Prostate gland (tissue), 2 donors: ENCODE results near the gene PRKX. TPM values are rescaled to one million over a fixed set of nuclear protein-coding genes. Genes with fewer than 3 reads are reported as not detected.
"Not testable (repeated sequence)": the region's sequence is repeated elsewhere in the genome, so short reads cannot be mapped to it uniquely, and the experiment has no call there.

Experiments used
- DNase-seq: peaks from one replicate; pipeline ENCODE4 v3.0.0-alpha.2; 2019; ENCODE audit warnings: low spot score
- H3K27ac ChIP-seq, 2 donors: fragments of 200-600 bp; sonication (generic); 2 replicates each; pipeline ENCODE4 v1.5.1; 2017 to 2019
- H3K27me3 ChIP-seq: fragments of 200-600 bp; sonication (generic); replicated peaks from 2 replicates; pipeline ENCODE4 v1.5.1; 2019; ENCODE audit not compliant: insufficient read depth
- H3K36me3 ChIP-seq, 2 donors: fragments of 200-600 bp; sonication (generic); 1 replicate in 1 of 2; 2 replicates in 1 of 2; pipeline versions ENCODE4 v1.5.1 to v1.8.1; 2017 to 2019
- H3K4me1 ChIP-seq: fragments of 200-600 bp; sonication (generic); replicated peaks from 2 replicates; pipeline ENCODE4 v1.5.1; 2019
- H3K4me3 ChIP-seq, 2 donors: fragments of 200-600 bp; sonication (generic); 2 replicates each; pipeline ENCODE4 v1.5.1; 2017 to 2019
- H3K9me3 ChIP-seq: fragments of 200-600 bp; sonication (generic); 2 replicates; pipeline ENCODE4 v1.5.1; 2017
- CTCF ChIP-seq, 4 experiments: fragments of 200-600 bp in 2 of 4; fragments of 450-650 bp in 2 of 4; sonication (generic) in 2 of 4; IDR thresholded peaks; 1 replicate in 3 of 4; 2 replicates in 1 of 4; pipeline ENCODE4 v1.5.1; 2016 to 2019; ENCODE audit warnings: antibody characterized with exemption in 4 of 4, mild to moderate bottlenecking in 2 of 4, moderate library complexity in 2 of 4
- POLR2A ChIP-seq: fragments of 450-650 bp; IDR thresholded peaks from one replicate; pipeline ENCODE4 v1.6.1; 2016; ENCODE audit warnings: antibody characterized with exemption, mild to moderate bottlenecking
- POLR2AphosphoS5 ChIP-seq: sonication (generic); formaldehyde crosslinking; IDR thresholded peaks from one replicate; pipeline ENCODE4 v1.6.1; 2017; ENCODE audit warnings: antibody characterized with exemption
- WGBS: methylation state at CpG from one replicate; pipeline ENCODE4 v1.1.5; 2018; 5-methylcytosine and 5-hydroxymethylcytosine counted together
- intact Hi-C: fragments of 100-400 bp; cut with DNase I; formaldehyde crosslinking; loops from one replicate; pipeline ENCODE4 v1.14.2; 2022
- total RNA-seq, 2 donors: library from RNA; depleted of rRNA; stranded (reverse); fragments of >200 nt; gene quantifications; one replicate each; pipeline ENCODE4 v1.1.0, GENCODE V29; 2016

PRKX gene
- total RNA-seq, 2 donors from 2014 or later = 17.7 to 30.5 TPM

DNA sequence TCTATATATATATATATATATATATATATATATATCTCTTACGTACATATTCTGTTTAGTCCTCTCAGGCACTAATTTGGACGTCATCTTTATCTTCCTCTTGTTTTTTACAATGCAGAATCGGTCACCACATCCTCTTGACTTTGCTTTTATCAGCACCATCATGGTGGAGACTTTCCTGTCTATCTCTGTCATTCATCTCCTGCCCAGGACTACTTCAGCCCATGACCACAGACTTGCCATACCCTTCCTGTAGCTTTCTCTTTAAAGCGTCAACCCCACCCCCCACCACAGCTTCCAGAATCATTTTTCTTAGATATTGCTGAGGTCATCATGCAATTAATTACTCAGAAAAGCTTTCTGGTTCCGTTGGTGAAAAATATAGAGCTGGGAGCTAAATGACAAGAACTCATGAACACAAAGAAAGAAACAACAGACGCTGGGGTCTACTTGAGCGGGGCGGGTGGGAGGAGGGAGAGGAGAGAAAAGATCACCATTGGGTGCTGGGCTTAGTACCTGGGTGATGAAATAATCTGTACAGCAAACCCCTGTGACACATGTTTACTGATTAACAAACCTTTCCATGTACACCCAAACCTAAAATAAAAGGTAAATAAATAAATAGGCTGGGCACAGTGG, 30.5 kb upstream of the PRKX start:
- intact Hi-C loops = no loop called here
- no peak for DNase-seq
- no peak overlapping the region for H3K27ac ChIP-seq
- no peak overlapping the region for H3K4me3 ChIP-seq
- no peaks in the 10 kb centered on the region for H3K9me3 ChIP-seq
- WGBS = 47% methylated on average over 8 of the region's 8 CpGs
- no peak for TF ChIP-seq POLR2AphosphoS5
- no peak for TF ChIP-seq CTCF (IDR thresholded peaks at IDR 0.05)
- no peak for TF ChIP-seq POLR2A
- H3K27me3 ChIP-seq = no peaks in the 10 kb centered on the region
- H3K4me1 ChIP-seq = no peaks in the 10 kb centered on the region
- H3K36me3 ChIP-seq = no peaks in the 10 kb centered on the region

- H3K27ac ChIP-seq, H3K4me1 ChIP-seq, intact Hi-C loops, DNase-seq, H3K4me3 ChIP-seq, H3K9me3 ChIP-seq, H3K27me3 ChIP-seq, H3K36me3 ChIP-seq: not testable (repeated sequence)
- WGBS = 89% methylated on average over 8 of the region's 8 CpGs
Observed at GRCh38 chrX:3740946-3741345, 27.5 kb upstream of the PRKX start.

DNA sequence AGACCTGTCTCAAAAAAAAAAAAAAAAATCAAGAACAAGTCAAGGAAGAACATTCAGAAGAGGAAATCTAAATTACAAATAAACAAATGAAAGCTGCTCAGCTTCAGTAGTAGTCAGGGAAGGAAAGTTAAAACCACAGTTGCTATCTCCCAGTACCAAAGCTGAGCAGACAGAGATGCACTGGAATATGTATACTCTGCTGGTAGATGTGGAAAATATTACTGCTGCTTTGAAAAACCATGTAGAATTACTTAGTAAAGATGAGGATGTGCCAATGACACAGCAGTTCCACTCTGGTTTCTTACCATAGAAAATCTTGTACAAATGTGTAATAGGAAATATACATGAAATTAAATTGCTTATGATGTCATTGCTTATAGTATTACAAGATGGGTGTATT, 25.1 kb upstream of the PRKX start:
- Histone ChIP-seq H3K36me3 (no peaks in the 10 kb centered on the region), H3K27me3 (no peaks in the 10 kb centered on the region), H3K4me3 (no peak overlapping the region), H3K4me1 (no peaks in the 10 kb centered on the region), H3K27ac (no peak overlapping the region), H3K9me3 (no peaks in the 10 kb centered on the region)
- no peak for TF ChIP-seq POLR2AphosphoS5
- TF ChIP-seq POLR2A = no peak
- TF ChIP-seq CTCF (IDR thresholded peaks at IDR 0.05) = no peak
- DNase-seq = no peak
- intact Hi-C loops = no loop called here

DNA sequence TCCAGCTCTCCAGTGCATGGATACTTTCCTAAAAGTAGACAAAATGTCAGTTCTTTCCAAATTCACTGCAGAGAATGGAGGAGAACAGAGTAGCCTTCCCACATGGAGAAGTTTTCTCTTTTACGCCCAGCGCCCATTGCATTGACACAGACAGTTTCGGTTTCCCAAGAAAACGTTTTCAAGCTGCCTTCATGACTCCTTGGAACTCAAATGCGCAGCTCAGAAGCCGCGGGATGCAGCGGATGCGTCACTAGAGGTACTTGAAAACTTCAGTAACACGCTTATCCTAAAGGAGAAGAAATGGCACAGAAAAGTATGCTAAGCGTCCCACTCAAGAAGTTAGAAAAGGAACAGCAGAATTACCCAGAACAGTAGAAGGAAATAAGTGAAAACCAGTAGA, 23.1 kb upstream of the PRKX start:
- H3K9me3 ChIP-seq, H3K27ac ChIP-seq, DNase-seq, H3K27me3 ChIP-seq, H3K4me3 ChIP-seq, H3K36me3 ChIP-seq, intact Hi-C loops, H3K4me1 ChIP-seq: not testable (repeated sequence)
- WGBS = 89% methylated on average over 11 of the region's 11 CpGs

- H3K27ac ChIP-seq, H3K4me1 ChIP-seq, H3K36me3 ChIP-seq, H3K9me3 ChIP-seq, DNase-seq, intact Hi-C loops, H3K4me3 ChIP-seq, H3K27me3 ChIP-seq: not testable (repeated sequence)
- 58% methylated on average over 6 of the region's 6 CpGs for WGBS
Observed at GRCh38 chrX:3735891-3736290, 22.4 kb upstream of the PRKX start.

GRCh38 chrX:3734456-3734855, 21.0 kb upstream of the PRKX start:
- H3K9me3 ChIP-seq, H3K36me3 ChIP-seq, H3K27me3 ChIP-seq, H3K4me1 ChIP-seq, H3K27ac ChIP-seq, H3K4me3 ChIP-seq, intact Hi-C loops, DNase-seq: not testable (repeated sequence)
- 90% methylated on average over 4 of the region's 4 CpGs for WGBS

GRCh38 chrX:3733043-3733430, 19.6 kb upstream of the PRKX start:
- no peaks in the 10 kb centered on the region for H3K4me1 ChIP-seq
- DNase-seq = no peak
- H3K27ac ChIP-seq = no peak overlapping the region
- TF ChIP-seq POLR2A (no peak), CTCF (IDR thresholded peaks at IDR 0.05) (no peak), POLR2AphosphoS5 (no peak)
- H3K9me3 ChIP-seq = no peaks in the 10 kb centered on the region
- H3K4me3 ChIP-seq = no peak overlapping the region
- no peaks in the 10 kb centered on the region for H3K36me3 ChIP-seq
- H3K27me3 ChIP-seq = no peaks in the 10 kb centered on the region
- WGBS = 98% methylated on average over 6 of the region's 7 CpGs
- intact Hi-C loops = no loop called here

DNA sequence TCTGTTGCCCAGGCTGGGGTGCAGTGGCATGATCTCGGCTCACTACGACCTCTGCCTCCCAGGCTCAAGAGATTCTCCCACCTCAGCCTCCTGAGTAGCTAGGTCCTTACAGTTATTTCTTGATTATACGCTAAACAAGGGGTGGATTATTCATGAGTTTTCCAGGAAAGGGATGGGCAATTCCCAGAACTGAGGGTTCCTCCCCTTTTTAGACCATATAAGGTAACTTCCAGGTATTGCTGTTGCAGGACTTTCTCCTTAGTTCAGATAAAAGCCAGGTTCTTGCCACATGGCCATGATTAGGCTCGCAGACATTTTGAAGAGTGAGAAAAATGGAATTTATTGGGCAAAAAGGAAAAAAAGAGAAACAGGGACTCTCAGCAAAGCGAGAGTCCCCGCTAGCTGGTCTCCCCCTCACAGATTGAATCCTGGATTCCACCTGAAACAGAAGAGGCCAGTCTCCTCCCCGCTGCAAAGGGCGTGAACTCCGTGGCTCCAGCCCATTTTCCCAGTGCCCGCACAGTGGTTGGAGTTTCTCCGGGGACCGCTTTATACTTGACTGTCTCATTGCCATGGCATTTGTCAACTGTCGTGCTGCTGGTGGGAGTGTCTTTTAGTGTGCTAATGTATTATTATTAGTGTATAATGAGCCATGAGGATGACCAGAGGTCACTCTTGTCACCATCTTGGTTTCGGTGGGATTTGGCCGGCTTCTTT, 19.0 kb upstream of the PRKX start:
- H3K36me3 ChIP-seq, H3K27ac ChIP-seq, H3K27me3 ChIP-seq, H3K4me1 ChIP-seq, DNase-seq, H3K4me3 ChIP-seq, intact Hi-C loops, H3K9me3 ChIP-seq: not testable (repeated sequence)
- 83% methylated on average over 15 of the region's 15 CpGs for WGBS
